Inflammatory macrophage treated with lipopolysaccharide for 1 hour (primary cell): ENCODE data around the gene PPP1R18.
"Not testable (repeated sequence)": the region's sequence is repeated elsewhere in the genome, so short reads cannot be mapped to it uniquely, and the experiment has no call there.

Experiments
- DNase-seq, 2 donors: peaks; one replicate each; pipeline ENCODE4 v3.0.0-alpha.2; 2020 to 2022

PPP1R18 gene, protein sequence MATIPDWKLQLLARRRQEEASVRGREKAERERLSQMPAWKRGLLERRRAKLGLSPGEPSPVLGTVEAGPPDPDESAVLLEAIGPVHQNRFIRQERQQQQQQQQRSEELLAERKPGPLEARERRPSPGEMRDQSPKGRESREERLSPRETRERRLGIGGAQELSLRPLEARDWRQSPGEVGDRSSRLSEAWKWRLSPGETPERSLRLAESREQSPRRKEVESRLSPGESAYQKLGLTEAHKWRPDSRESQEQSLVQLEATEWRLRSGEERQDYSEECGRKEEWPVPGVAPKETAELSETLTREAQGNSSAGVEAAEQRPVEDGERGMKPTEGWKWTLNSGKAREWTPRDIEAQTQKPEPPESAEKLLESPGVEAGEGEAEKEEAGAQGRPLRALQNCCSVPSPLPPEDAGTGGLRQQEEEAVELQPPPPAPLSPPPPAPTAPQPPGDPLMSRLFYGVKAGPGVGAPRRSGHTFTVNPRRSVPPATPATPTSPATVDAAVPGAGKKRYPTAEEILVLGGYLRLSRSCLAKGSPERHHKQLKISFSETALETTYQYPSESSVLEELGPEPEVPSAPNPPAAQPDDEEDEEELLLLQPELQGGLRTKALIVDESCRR

DNA sequence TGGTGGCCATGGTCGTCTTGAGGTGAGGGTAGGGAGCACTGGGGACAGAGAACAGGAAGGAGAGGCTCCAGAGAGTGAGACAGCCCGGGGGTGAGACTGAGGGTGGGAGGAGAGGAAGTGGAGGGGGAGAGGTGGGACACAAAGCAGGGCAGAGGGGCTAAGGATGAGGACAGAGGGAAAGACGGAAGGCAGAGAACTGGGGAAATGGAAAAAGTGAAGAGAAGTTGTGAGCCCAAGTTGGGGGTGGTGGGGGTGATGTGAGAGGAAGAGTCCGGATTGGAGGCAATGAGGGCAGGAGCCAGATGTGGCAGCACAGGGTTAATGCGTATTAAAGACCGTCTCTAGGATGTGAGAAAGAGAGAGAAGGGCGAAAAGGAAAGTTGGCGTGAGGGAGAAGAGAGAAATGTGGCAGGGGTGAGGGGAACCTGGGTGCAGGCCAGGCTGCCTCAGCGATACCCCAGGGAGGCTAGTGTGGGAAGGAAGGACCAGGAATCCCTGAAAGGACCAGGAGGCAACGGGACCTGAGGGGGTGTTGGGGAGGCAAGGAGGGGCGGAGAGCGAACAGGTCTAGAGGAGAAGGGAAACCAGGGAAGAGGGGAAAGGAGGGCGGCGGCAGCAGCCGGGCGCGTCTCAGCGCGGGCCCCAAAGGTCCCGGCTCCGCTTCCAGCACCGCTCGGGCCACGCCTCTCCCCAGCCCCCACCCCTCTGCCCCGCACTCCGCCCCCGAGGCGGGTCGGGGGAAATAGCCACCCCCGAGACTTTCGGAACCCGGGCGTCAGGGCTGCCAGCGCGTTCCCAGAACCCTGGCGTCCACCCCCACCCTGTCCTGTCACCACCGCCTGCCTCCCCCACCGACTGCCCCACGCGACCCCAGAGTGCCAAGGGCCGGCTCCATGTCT, at the start of gene PPP1R18:
Gene PPP1R18 (minus strand): TSS at position 637 of the 899 bp plus-strand sequence. CDS start 627 bp downstream, at position 10.
- DNase-seq, result peak; percentile 79 to 82

DNA sequence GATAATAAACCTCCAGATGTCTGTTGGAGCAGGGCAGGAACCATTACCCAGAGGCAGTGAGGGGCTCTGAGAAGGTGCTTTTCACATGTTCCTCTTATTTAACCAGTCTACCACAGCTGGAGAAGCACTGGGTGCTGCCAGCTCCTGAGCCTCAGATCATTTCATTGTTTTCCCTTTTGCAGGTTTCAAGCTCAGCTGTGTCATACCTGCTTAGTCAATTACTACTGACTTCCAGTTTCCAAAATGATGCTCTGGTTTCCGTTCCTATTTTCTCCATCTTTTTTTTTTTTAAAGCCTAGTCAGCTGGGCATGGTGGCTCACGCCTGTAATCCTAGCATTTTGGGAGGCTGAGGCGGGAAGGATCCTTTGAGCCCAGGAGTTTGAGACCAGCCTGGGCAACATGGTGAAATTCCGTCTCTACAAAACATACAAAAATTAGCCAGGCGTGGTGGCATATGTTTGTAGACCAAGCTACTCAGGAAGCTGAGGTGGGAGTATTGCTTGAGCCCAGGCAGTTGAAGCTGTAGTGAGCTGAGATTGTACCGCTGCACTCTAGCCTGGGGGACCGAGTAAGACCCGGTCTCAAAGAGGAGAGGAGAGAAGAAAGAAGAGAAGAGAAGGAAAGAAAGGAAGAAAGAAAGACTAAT, 49.3 kb upstream of the PPP1R18 start:
- no peak for DNase-seq

DNA sequence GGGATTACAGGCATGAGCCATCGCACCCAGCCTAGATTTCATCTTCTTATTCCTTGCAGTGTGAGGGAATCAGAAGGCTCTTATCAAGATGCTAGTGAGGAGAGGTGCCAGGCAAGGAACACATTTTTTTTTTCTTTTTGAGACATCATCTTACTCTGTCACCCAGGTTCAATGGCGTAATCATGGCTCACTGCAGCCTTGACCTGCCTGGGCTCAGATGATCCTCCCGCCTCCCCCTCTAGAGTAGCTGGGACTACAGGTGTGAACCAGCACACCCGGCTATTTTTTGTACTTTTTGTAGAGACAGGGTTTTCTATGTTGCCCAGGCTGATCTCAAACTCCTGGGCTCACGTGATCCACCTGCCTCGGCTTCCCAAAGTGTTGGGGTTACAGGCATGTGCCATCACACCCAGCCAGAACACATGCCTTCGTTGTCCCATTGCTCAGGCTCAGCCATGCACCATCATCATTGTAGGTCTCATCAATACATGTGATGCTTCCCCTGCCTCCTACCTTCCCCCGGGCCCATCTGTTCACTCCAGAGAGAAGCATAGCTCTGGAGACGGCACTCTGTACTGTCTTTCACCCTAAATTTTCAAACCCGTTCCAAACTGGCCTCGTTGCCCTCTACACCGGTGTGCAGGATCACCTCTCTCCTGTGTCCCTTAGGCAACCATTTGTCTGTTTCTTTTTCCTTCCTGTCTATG, 45.9 kb upstream of the PPP1R18 start:
- DNase-seq, result no peak

DNA sequence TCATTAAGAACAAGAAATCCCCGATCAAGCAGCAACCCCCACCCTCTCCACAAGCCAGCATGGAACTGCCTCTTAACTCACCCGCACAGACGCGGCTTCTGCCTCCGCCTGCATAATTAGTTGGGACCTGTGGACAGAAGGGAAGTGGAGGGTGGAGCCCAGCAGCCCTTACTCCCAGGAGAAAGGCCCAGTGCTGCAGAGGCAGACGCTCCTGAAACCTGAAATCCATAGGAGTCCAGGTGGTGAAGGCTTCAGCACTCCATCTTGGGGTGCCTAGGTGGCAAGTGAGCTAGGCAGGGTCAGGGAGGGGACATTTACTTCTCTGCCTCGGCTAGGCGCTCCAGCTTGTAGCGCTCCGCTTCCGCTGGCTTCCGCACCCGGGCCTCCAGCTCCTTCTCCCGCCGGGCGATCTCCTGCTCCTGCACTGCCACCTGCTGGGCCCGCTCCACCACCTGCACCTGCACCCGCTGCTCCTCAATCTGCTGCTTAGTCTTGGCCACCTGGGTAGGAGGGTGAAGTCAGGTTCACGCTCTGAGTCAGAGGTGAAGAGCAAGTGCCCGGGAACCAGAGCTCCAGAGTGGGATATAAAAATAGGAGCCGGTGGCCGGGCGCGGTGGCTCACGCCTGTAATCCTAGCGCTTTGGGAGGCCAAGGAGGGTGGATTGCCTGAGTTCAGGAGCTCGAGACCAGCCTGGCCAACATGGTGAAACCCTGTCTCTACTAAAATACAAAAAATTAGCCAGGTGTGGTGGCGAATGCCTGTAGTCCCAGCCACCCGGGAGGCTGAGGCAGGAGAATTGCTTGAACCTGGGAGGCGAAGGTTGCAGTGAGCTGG, 44.4 kb upstream of the PPP1R18 start:
- peak; percentile 58 to 67 for DNase-seq

DNA sequence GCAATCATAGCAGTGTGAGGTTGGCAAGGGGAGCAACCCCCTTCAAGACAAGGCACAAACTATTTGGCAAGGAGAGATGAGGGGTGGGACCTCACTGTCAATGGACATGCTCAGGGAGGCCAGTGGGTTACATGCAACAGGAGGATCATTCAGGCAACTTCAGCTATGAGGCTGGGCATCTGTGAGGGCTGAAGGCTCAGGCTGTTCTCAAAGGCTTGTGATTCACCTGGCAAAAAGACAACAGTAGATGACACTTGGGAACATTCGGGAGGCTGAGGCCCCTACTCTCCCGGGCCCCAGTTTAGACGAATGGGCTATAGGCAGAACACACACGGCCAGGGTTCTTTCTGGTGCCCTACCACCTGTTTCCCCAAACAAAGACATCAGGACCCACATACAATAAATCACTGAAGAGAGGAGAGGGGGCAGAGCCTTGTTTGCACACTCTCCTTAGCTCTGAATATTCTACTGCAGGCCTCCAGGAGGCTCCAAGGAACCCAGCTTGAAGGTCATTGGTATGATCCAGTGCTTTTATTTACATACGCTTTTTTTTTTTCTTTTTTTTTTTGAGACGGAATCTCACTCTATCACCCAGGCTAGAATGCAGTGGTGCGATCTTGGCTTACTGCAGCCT, 41.6 kb upstream of the PPP1R18 start:
- DNase-seq, result no peak

DNA sequence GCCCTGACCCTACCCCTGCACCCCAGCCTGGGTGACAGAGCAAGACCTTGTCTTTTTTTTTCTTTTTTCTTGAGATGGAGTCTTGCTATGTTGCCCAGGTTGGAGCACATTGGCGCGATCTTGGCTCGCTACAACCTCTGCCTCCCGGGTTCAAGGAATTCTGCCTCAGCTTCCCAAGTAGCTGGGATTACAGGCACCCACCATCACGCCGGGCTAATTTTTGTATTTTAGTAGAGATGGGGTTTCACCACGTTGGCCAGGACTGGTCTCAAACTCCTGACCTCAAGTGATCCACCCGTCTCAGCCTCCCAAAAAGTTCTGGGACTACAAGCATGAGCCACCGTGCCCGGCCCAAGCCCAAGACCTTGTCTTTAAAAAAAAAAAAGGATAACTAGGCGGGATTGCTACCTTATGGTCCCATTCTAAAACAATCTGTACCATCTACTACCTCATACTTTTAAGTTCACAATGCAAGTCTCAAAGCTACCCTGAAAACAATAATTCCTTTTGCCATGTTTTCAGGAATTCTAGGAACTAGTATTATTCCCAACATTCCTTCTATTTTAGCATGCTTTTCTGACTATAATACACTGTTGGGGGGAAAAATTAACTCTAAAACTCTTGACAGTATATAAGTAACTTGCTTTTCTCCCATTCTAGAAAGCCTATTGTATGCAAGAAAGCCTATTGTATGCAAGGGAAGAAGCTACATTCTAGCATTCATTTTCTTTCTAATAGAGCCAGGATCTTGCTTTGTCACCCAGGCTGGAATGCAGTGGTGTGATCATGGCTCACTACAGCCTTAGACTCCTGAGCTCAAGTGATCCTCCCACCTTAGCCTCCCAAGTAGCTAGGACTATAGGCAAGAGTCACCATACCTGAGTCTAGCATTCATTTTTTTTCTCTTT, 40.3 kb upstream of the PPP1R18 start:
- no peak for DNase-seq

DNA sequence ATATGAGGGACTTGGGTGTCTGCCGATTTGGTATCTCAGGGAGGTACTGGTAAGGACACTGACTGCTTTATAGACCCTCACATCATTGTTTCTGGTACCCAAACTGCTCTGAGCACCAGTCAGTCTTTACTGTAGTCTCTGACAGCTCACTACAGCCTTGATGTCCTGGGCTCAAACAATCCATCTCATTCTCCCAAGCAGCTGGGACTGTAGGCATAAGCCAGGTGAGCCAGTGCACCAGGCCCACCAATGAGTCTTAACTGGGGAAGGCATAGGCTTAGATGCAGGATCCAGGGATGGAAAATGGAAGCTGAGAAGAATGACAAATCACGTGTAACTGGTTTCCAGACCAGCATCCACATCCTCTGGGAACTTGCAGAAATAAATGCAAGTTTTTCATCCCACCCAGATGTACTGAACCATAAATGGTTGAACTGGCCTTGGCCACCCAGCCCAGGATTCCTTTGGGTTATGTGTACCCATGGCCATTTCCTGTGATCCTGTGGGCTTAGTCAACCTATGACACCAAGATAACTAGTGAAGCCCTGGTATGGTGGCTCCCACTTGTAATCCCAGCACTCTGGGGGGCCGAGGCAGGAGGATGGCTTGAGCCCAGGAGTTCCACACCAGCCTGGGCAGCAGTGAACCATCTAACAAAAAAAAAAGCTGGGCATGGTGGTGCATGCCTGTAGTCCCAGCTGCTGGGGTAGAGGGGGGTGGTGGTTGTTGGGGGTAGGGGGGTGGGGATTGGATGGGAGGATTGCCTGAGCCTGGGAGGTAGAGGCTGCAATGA, 39.5 kb upstream of the PPP1R18 start:
- DNase-seq, result no peak

DNA sequence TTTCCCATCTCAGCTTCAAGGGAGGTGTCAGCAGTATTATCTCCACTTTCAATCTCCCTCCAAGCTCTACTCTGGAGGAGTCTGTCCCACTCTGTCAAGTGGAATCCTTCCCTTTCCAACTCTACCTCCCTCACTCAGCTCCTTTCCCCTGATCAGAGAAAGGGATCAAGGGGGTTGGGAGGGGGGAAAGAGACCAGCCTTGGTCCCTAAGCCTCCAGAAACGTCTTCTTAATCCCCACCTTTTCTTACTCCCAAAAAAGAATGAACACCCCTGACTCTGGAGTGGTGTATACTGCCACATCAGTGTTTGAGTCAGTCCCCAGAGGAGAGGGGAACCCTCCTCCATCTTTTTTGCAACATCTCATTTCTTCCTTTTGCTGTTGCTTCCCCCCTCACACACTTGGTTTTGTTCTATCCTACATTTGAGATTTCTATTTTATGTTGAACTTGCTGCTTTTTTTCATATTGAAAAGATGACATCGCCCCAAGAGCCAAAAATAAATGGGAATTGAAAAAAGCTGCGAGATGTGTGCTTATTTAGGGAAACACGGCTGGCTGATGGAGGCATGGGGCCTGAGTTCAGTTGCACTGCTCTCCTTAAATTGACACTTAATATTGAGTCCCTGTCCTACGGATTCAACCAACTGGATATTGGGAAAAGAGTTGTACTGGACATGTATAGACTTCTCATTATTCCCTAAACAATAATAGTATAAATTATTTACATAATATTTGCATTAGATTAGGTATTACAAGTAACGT, 38.6 kb upstream of the PPP1R18 start:
- DNase-seq, result peak in 1 of 2 donors; percentile 49

DNA sequence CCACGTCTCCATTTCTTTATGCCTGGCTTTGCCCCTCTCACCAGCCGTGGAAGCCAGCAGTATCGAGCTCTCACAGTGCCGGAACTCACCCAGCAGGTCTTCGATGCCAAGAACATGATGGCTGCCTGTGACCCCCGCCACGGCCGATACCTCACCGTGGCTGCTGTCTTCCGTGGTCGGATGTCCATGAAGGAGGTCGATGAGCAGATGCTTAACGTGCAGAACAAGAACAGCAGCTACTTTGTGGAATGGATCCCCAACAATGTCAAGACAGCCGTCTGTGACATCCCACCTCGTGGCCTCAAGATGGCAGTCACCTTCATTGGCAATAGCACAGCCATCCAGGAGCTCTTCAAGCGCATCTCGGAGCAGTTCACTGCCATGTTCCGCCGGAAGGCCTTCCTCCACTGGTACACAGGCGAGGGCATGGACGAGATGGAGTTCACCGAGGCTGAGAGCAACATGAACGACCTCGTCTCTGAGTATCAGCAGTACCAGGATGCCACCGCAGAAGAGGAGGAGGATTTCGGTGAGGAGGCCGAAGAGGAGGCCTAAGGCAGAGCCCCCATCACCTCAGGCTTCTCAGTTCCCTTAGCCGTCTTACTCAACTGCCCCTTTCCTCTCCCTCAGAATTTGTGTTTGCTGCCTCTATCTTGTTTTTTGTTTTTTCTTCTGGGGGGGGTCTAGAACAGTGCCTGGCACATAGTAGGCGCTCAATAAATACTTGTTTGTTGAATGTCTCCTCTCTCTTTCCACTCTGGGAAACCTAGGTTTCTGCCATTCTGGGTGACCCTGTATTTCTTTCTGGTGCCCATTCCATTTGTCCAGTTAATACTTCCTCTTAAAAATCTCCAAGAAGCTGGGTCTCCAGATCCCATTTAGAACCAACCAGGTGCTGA, 37.6 kb upstream of the PPP1R18 start:
- DNase-seq, result not testable (repeated sequence)

DNA sequence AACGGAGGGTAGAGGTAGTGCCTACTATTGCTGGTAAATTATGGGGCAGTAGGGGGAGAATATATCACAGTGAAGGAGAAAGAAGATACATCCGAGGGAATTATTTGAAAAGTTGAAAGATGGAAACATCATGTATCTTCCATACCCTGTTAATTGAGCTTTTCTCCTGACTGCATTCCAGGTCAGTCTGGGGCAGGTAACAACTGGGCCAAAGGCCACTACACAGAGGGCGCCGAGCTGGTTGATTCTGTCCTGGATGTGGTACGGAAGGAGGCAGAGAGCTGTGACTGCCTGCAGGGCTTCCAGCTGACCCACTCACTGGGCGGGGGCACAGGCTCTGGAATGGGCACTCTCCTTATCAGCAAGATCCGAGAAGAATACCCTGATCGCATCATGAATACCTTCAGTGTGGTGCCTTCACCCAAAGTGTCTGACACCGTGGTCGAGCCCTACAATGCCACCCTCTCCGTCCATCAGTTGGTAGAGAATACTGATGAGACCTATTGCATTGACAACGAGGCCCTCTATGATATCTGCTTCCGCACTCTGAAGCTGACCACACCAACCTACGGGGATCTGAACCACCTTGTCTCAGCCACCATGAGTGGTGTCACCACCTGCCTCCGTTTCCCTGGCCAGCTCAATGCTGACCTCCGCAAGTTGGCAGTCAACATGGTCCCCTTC, 36.9 kb upstream of the PPP1R18 start:
- DNase-seq, result not testable (repeated sequence)

DNA sequence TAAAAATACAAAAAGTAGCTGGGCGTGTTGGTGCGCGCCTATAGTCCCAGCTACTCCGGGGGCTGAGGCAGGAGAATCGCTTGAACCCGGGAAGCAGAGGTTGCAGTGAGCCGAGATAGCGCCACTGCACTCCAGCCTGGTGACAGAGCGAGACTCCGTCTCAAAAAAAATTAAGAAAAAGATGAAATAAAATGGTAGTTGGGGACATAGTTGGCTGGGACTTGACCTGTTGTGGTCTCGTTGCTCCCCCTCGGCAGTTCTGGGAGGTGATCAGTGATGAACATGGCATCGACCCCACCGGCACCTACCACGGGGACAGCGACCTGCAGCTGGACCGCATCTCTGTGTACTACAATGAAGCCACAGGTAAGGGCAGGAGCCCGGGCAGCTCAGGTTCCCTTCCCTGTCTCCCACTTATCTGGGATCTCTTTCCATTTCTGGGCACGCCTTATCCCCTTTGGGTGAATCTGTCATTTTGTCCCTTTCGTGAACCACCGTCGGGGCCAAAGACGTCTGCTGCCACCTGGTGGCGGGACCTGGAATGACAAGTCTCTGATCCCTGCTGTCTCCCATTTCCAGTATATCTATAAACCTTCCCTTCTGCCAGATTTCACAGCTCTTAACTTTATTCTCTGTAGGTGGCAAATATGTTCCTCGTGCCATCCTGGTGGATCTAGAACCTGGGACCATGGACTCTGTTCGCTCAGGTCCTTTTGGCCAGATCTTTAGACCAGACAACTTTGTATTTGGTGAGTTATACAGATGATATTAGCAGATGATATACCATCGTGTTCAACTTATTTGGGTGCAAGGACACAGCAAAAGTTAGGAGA, 36.1 kb upstream of the PPP1R18 start:
- peak; percentile 66 to 99 for DNase-seq

DNA sequence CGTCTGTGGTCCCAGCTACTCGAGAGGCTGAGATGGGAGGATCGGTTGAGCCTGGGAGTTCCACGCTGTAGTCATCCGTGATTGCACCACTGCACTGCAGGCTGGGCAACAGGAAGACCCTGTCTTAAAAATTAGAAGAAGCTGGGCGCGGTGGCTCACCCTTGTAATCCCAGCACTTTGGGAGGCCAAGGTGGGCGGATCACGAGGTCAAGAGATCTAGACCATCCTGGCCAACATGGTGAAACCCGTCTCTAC, 35.5 kb upstream of the PPP1R18 start:
- peak; percentile 82 to 90 for DNase-seq

DNA sequence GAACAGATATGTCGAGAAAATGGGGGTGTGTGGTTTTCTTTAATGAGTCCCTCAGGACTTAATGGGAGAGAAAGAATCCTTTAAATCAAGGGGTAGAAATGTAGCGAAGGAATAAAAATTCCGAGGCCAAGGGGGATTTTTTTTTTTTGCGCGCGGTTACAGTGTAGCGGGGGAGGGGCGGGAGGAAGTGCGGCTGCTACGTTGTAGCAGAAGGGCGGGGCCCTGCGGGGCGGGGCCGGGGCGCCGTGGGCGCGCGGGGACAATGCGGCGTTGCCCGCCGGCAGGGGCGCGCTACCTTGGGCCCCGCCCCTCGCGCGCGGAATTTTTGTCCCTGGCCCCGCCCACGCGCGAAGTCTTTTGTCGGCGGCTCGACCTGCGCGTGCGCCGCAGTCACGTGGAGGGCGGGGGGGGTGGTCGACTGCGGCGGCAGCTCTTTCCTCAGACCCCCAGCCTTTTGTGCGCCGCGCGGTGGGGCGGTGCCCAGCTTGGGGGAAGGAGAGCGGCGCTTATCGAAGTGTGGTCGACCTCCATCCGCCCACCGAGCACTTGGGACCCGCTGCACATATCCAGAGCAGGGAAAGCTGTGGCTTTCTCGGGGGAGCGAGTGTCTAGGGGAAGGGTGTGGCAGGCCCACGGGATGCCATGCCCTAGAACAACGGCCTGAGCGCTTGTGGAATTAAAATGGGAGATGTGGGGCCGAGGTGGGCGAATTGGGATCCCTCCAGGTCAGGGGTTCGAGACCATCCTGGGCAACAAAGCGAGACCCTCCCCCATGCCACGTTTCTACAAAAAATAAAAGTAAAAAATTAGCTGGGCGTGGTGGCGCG, 35.0 kb upstream of the PPP1R18 start:
- DNase-seq, result peak; percentile 95 to 98

DNA sequence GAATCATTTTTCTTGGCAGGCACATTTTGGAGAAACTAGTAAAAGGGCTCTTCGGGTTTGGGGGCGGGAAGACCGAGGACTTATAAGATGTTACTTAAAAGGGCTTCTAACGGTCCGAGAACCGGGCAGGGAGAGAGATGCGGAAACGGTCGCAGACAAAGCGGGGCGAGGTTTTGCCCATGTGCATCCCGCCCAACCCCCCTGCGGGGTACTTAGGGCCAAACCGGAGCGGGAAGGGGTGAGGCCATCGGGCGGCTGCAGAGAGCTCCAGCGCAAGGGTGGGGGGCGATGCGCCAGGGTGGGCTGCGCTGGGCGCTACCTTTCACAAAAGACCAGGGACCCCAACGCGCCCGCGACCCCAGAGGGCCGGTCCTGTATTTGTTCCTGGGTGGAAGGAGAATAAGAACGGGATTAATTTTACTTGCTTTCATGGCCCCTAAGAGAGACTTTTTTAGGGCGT, 34.3 kb upstream of the PPP1R18 start:
- DNase-seq, result peak; percentile 61 to 64
